K562 (cell line): ENCODE data around the gene XRN1. TPM values are rescaled to one million over a fixed set of nuclear protein-coding genes. Genes with fewer than 3 reads are reported as not detected.
A peak's percentile ranks its signal among the peaks of the same experiment; 100 is the strongest.

Source experiments
- CTBP1 ChIP-seq: fragments of 450-650 bp; IDR thresholded peaks from 2 replicates; pipeline ENCODE4 v1.6.1; 2016; ENCODE audit warnings: borderline replicate concordance
- E2F4 ChIP-seq: sonication (generic); formaldehyde crosslinking; IDR thresholded peaks from 2 replicates; pipeline ENCODE4 v1.8.0; 2022; ENCODE audit warnings: mild to moderate bottlenecking, low read depth, missing genetic modification reagents
- ETV6 ChIP-seq, 3 experiments: fragments of 150-350 bp in 1 of 3; sonication (generic) in 1 of 3; formaldehyde crosslinking in 1 of 3; IDR thresholded peaks; 2 replicates each; pipeline versions ENCODE4 v1.6.1 to v1.8.0; 2014 to 2022; ENCODE audit warnings: borderline replicate concordance in 2 of 3, low read depth in 2 of 3, antibody characterized with exemption in 1 of 3, low read length in 1 of 3, mild to moderate bottlenecking in 1 of 3, missing genetic modification reagents in 1 of 3
- MECOM ChIP-seq: fragments of 250-450 bp; sonication (Bioruptor Pico); IDR thresholded peaks from 2 replicates; pipeline ENCODE4 v1.8.0; 2022; ENCODE audit warnings: inconsistent platforms
- MITF ChIP-seq: IDR thresholded peaks from 2 replicates; pipeline ENCODE4 v1.6.1; 2014; ENCODE audit warnings: antibody characterized with exemption
- MYC ChIP-seq, 2 experiments: fragments of 250-450 bp in 1 of 2; sonication (Bioruptor Pico) in 1 of 2; IDR thresholded peaks; 2 replicates each; pipeline versions ENCODE4 v1.5.1 to v1.6.1; 2012 to 2021; ENCODE audit warnings: low read depth in 2 of 2, borderline replicate concordance in 1 of 2, improper control_type of control experiment in 1 of 2, low read length in 1 of 2, mild to moderate bottlenecking in 1 of 2, moderate library complexity in 1 of 2
- NBN ChIP-seq: fragments of 450-650 bp; IDR thresholded peaks from 2 replicates; pipeline ENCODE4 v1.6.1; 2016; ENCODE audit warnings: low read depth, mild to moderate bottlenecking
- NFE2 ChIP-seq: IDR thresholded peaks from 2 replicates; pipeline ENCODE4 v1.6.1; 2014; ENCODE audit warnings: antibody characterized with exemption, low read depth
- PATZ1 ChIP-seq: fragments of 250-450 bp; sonication (Bioruptor Pico); IDR thresholded peaks from 2 replicates; pipeline ENCODE4 v1.5.0; 2020; ENCODE audit warnings: mild to moderate bottlenecking, borderline replicate concordance
- RNF2 ChIP-seq: sonication (generic); IDR thresholded peaks from 2 replicates; pipeline ENCODE4 v1.6.1; 2016
- SAFB2 ChIP-seq: fragments of 200-400 bp; formaldehyde crosslinking; IDR thresholded peaks from 2 replicates; pipeline ENCODE4 v1.6.1; 2018; ENCODE audit warnings: borderline replicate concordance, low read length, low read depth, moderate library complexity; ENCODE audit not compliant: severe bottlenecking
- SNAPC5 ChIP-seq: fragments of 250-450 bp; sonication (Bioruptor Pico); IDR thresholded peaks from 2 replicates; pipeline ENCODE4 v1.8.0; 2021; ENCODE audit warnings: moderate library complexity, mild to moderate bottlenecking, inconsistent platforms
- STAG1 ChIP-seq: sonication (generic); formaldehyde crosslinking; IDR thresholded peaks from 2 replicates; pipeline ENCODE4 v1.5.0; 2020; ENCODE audit warnings: missing genetic modification reagents, borderline replicate concordance
- ZBTB33 ChIP-seq: sonication (generic); formaldehyde crosslinking; IDR thresholded peaks from 2 replicates; pipeline ENCODE4 v1.8.1; 2023; ENCODE audit warnings: mild to moderate bottlenecking, missing genetic modification reagents
- ZNF224 ChIP-seq: sonication (generic); formaldehyde crosslinking; IDR thresholded peaks from 2 replicates; pipeline ENCODE4 v1.8.0; 2022; ENCODE audit warnings: mild to moderate bottlenecking, missing genetic modification reagents
- ZNF316 ChIP-seq: fragments of 450-650 bp; IDR thresholded peaks from 2 replicates; pipeline ENCODE4 v1.6.1; 2016
- polyA plus RNA-seq, 8 experiments: library from polyadenylated mRNA; depleted of rRNA in 4 of 8; stranded (reverse) in 5 of 8; unstranded in 3 of 8; fragments of >200 nt; fragmentation: Nextera tagmentation in 2 of 8; fragmentation: Illumina TruSeq in 1 of 8; extraction: Ambion mirVana in 2 of 8; extraction: Trizol in 1 of 8; gene quantifications; 2 replicates each; pipeline versions ENCODE4 v1.2.1 to v1.2.3, GENCODE V29; 2011 to 2014; ENCODE audit warnings: inconsistent platforms in 1 of 8, missing spikeins in 1 of 8
- total RNA-seq, 7 experiments: library from RNA; depleted of rRNA in 6 of 7; stranded (reverse); fragments of >200 nt in 6 of 7; fragmentation: Illumina TruSeq in 2 of 7; extraction: Trizol in 2 of 7; gene quantifications; 2 replicates each; pipeline versions ENCODE4 v1.2.1 to v1.2.3, GENCODE V29; 2011 to 2021; ENCODE audit warnings: low replicate concordance in 1 of 7
- TF ChIP-seq, protein P1 (sequence below): fragments of 450-650 bp; formaldehyde crosslinking; IDR thresholded peaks from 2 replicates; pipeline ENCODE4 v1.4.0; 2022; ENCODE audit warnings: missing genetic modification characterization

XRN1 gene
- total and polyA plus RNA-seq, 9 of the 15 experiments (the other 6 are each of a cell fraction or from before 2014, with no cell fraction given), result 3.1 to 28.4 (median 17.2) TPM

GRCh38 chr3:142279965-142280590 is 167.8 kb downstream of the XRN1 start (continued):
- TF ChIP-seq SNAPC5 (CRISPR knock-in tag), result no peak
- TF ChIP-seq MYC (IDR thresholded peaks at IDR 0.05; ENCODE audit: low read depth, low read length), result peak; percentile 99
- peak; percentile 87; the same call in 1 of the 2 replicates for TF ChIP-seq MYC (CRISPR knock-in tag; IDR thresholded peaks at IDR 0.05; ENCODE audit: borderline replicate concordance, low read depth)
- TF ChIP-seq, protein P1, sequence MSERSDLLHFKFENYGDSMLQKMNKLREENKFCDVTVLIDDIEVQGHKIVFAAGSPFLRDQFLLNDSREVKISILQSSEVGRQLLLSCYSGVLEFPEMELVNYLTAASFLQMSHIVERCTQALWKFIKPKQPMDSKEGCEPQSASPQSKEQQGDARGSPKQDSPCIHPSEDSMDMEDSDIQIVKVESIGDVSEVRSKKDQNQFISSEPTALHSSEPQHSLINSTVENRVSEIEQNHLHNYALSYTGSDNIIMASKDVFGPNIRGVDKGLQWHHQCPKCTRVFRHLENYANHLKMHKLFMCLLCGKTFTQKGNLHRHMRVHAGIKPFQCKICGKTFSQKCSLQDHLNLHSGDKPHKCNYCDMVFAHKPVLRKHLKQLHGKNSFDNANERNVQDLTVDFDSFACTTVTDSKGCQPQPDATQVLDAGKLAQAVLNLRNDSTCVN, result no peak
- no peak for TF ChIP-seq NFE2
- 0 out of 2 replicates have a peak, but pooled peaks have one; percentile 28 for TF ChIP-seq NBN
- no peak for TF ChIP-seq ETV6 (IDR thresholded peaks at IDR 0.05; ENCODE audit: borderline replicate concordance in 1 of 2, low read depth in 2 of 2, low read length in 1 of 2)
- TF ChIP-seq ETV6 (CRISPR knock-in tag; IDR thresholded peaks at IDR 0.05; ENCODE audit: borderline replicate concordance), result 0 out of 2 replicates have a peak, but pooled peaks have one; percentile 23
- peak; percentile 41; the same call in 1 of the 2 replicates for TF ChIP-seq CTBP1
- 0 out of 2 replicates have a peak, but pooled peaks have one; percentile 40 for TF ChIP-seq MITF
- no peak for TF ChIP-seq ZNF224 (CRISPR knock-in tag)
- TF ChIP-seq STAG1 (CRISPR knock-in tag), result peak; percentile 58; the same call in 1 of the 2 replicates
- peak; percentile 50; the same call in 1 of the 2 replicates for TF ChIP-seq ZNF316
- 0 out of 2 replicates have a peak, but pooled peaks have one; percentile 34 for TF ChIP-seq MECOM (CRISPR knock-in tag)
- TF ChIP-seq SAFB2, result no peak
- 0 out of 2 replicates have a peak, but pooled peaks have one; percentile 17 for TF ChIP-seq E2F4 (CRISPR knock-in tag)
- TF ChIP-seq PATZ1 (CRISPR knock-in tag), result no peak
- TF ChIP-seq ZBTB33 (CRISPR knock-in tag), result peak; percentile 78
- TF ChIP-seq RNF2, result peak; percentile 50; the same call in 1 of the 2 replicates
